B cell (primary cell): ENCODE measurements around the gene DHX35. TPM values are rescaled to one million over a fixed set of nuclear protein-coding genes. Genes with fewer than 3 reads are reported as not detected.

Experiments
- ATAC-seq: fragments of 200-7000 bp; cut with Tn5 transposase; one replicate; pipeline ENCODE4 v1.10.0; 2021; ENCODE audit warnings: low read depth, mild to moderate bottlenecking, moderate number of reproducible peaks, moderate library complexity
- CTCF ChIA-PET: fragments of 350-600 bp; sonication (Branson Sonifier 250); formaldehyde crosslinking; loops from one replicate; lab custom pipeline; 2021; ENCODE audit warnings: antibody characterized with exemption, inconsistent platforms; lab: Charles Lee
- POLR2A ChIA-PET: fragments of 350-600 bp; sonication (Branson Sonifier 250); formaldehyde crosslinking; loops from one replicate; lab custom pipeline; 2021; ENCODE audit warnings: antibody characterized with exemption; lab: Charles Lee
- DNase-seq: peaks from one replicate; pipeline ENCODE4 v3.0.0; 2013
- H2AFZ ChIP-seq: 2 replicates; pipeline ENCODE4 v1.6.1; 2012; ENCODE audit warnings: mild to moderate bottlenecking, low read depth, low read length; ENCODE audit not compliant: insufficient read depth, poor library complexity, severe bottlenecking
- H3K27ac ChIP-seq, 2 donors: 1 replicate in 1 of 2; 2 replicates in 1 of 2; pipeline ENCODE4 v1.5.1; 2012 to 2013; ENCODE audit warnings: low read length in 2 of 2, mild to moderate bottlenecking in 2 of 2, moderate library complexity in 1 of 2
- H3K27me3 ChIP-seq, 4 experiments: fragments of 200-600 bp in 1 of 4; sonication (generic) in 1 of 4; replicated peaks in 1 of 4; 1 replicate in 2 of 4; 2 replicates in 2 of 4; pipeline versions ENCODE4 v1.6.1 to v1.7.0; 2013 to 2016; ENCODE audit warnings: low read length in 3 of 4, mild to moderate bottlenecking in 2 of 4, mixed read lengths in 1 of 4, moderate library complexity in 1 of 4; ENCODE audit not compliant: insufficient read depth in 4 of 4, control insufficient read depth in 3 of 4; ENCODE audit errors: control extremely low read depth in 1 of 4
- H3K36me3 ChIP-seq, 2 experiments: replicated peaks in 1 of 2; 1 replicate in 1 of 2; 2 replicates in 1 of 2; pipeline versions ENCODE4 v1.6.1 to v1.7.1; 2013; ENCODE audit warnings: low read length in 1 of 2; ENCODE audit not compliant: insufficient read depth in 2 of 2, control insufficient read depth in 1 of 2; ENCODE audit errors: control extremely low read depth in 1 of 2, extremely low read depth in 1 of 2
- H3K4me1 ChIP-seq, 2 donors: fragments of 200-600 bp in 1 of 2; sonication (generic) in 1 of 2; 1 replicate in 1 of 2; 2 replicates in 1 of 2; pipeline versions ENCODE4 v1.5.1 to v1.6.1; 2013 to 2017; ENCODE audit warnings: low read length in 2 of 2; ENCODE audit not compliant: control insufficient read depth in 2 of 2, insufficient read depth in 2 of 2
- H3K4me2 ChIP-seq: replicated peaks from 2 replicates; pipeline ENCODE3; 2012; ENCODE audit warnings: mild to moderate bottlenecking, low read depth, low read length; ENCODE audit not compliant: poor library complexity, severe bottlenecking
- H3K4me3 ChIP-seq, 5 experiments: fragments of 200-600 bp in 1 of 5; sonication (generic) in 1 of 5; 1 replicate in 3 of 5; 2 replicates in 2 of 5; pipeline versions ENCODE4 v1.5.1 to v1.7.0; 2011 to 2016; ENCODE audit warnings: low read length in 4 of 5, mild to moderate bottlenecking in 4 of 5, low read depth in 2 of 5, control low read depth in 1 of 5, moderate library complexity in 1 of 5; ENCODE audit not compliant: insufficient read depth in 1 of 5; ENCODE audit errors: control extremely low read depth in 1 of 5, extremely low read depth in 1 of 5
- H3K79me2 ChIP-seq: fragments of 200-600 bp; sonication (generic); one replicate; pipeline ENCODE4 v1.6.0; 2016; ENCODE audit warnings: low read length; ENCODE audit not compliant: control insufficient read depth, insufficient read depth
- H3K9ac ChIP-seq: fragments of 200-600 bp; sonication (generic); 2 replicates; pipeline ENCODE4 v1.6.1; 2017; ENCODE audit warnings: mild to moderate bottlenecking, low read length, moderate library complexity
- H3K9me3 ChIP-seq, 3 donors: one replicate each; pipeline versions ENCODE4 v1.6.1 to v1.7.1; 2013; ENCODE audit warnings: low read length in 2 of 3; ENCODE audit not compliant: control insufficient read depth in 2 of 3, insufficient read depth in 1 of 3; ENCODE audit errors: control extremely low read depth in 1 of 3
- H4K20me1 ChIP-seq: 2 replicates; pipeline ENCODE4 v1.6.0; 2012; ENCODE audit warnings: mild to moderate bottlenecking, low read length; ENCODE audit not compliant: insufficient read depth, control insufficient read depth, poor library complexity, severe bottlenecking
- H3K27ac Mint-ChIP-seq: one replicate; pipeline ENCODE4 v1.8.0; 2021; ENCODE audit warnings: mixed read lengths
- H3K27me3 Mint-ChIP-seq: one replicate; pipeline ENCODE4 v1.8.0; 2021; ENCODE audit warnings: mixed read lengths
- H3K4me1 Mint-ChIP-seq: one replicate; pipeline ENCODE4 v1.8.0; 2021; ENCODE audit warnings: mixed read lengths
- H3K4me3 Mint-ChIP-seq: one replicate; pipeline ENCODE4 v1.8.0; 2021; ENCODE audit warnings: mixed read lengths
- H3K9me3 Mint-ChIP-seq: one replicate; pipeline ENCODE4 v1.8.0; 2022; ENCODE audit warnings: mixed read lengths; ENCODE audit not compliant: insufficient read depth
- EZH2 ChIP-seq: IDR thresholded peaks from 2 replicates; pipeline ENCODE4 v1.6.1; 2012; ENCODE audit warnings: borderline replicate concordance, low read depth, mild to moderate bottlenecking, moderate library complexity, low read length; ENCODE audit not compliant: insufficient read depth, poor library complexity, severe bottlenecking
- WGBS: methylation state at CpG from one replicate; pipeline ENCODE4 v1.1.5; 2013; ENCODE audit warnings: missing lambda C conversion rate; ENCODE audit not compliant: insufficient coverage; 5-methylcytosine and 5-hydroxymethylcytosine counted together
- intact Hi-C: fragments of 100-400 bp; cut with micrococcal nuclease; formaldehyde crosslinking; loops from one replicate; pipeline ENCODE4 v1.10.0; 2022
- polyA plus RNA-seq: library from polyadenylated mRNA; depleted of rRNA; stranded (reverse); fragments of >200 nt; gene quantifications from 2 replicates; pipeline ENCODE4 v1.2.3, GENCODE V29; 2012
- total RNA-seq, 2 donors: library from RNA; stranded (reverse); fragments of 120-200 nt in 1 of 2; gene quantifications; 1 replicate in 1 of 2; 2 replicates in 1 of 2; pipeline versions ENCODE4 v1.2.3 to v1.2.4, GENCODE V29; 2013 to 2022
- TF ChIP-seq, protein P1 (sequence below): fragments of 200-600 bp; IDR thresholded peaks from one replicate; pipeline ENCODE4 v1.8.0; 2022; ENCODE audit warnings: antibody characterized with exemption, mild to moderate bottlenecking

The DHX35 gene
- total and polyA plus RNA-seq, 2 donors (not counting 1 experiment from before 2014, with no cell fraction given) = 7.5 to 12.4 TPM

DNA sequence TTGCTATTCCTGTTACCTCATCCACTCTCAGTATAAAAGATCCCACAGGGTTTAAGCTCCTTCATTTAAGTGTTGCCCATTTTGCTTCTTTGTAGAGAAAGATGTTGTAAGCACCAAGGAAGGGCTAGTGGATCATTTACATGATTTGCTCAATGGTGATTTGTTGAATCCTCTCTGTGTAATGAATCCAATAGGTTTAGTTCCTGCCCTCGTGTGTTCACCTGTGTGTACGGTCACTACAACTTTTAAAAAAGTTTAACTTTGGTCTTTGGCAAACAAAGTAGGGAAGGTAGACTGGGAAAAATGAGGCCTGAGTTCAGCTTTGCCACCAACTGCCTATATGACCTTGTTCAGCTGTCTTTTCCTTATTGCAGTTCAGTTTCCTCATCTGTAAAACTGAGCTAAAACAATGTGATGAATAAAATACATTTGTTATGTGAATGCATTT lies 51.5 kb downstream of the DHX35 start:
- Mint-ChIP-seq H3K27ac (no peak overlapping the region), H3K4me1 (no peaks in the 10 kb centered on the region), H3K27me3 (no peaks in the 10 kb centered on the region), H3K9me3 (no peaks in the 10 kb centered on the region), H3K4me3 (no peak overlapping the region)
- H3K4me3 ChIP-seq = no peak overlapping the region
- H3K4me2 ChIP-seq = no peak overlapping the region
- H2AFZ ChIP-seq = no peak overlapping the region
- H3K27ac ChIP-seq = no peak overlapping the region
- H3K4me1 ChIP-seq = no peaks in the 10 kb centered on the region
- H3K9ac ChIP-seq = no peak overlapping the region
- H3K27me3 ChIP-seq = no peaks in the 10 kb centered on the region
- no peak for ATAC-seq
- WGBS = 100% methylated on average over 2 of the region's 2 CpGs
- no peaks in the 10 kb centered on the region for H3K9me3 ChIP-seq
- intact Hi-C loops = no loop called here
- H4K20me1 ChIP-seq = no peaks in the 10 kb centered on the region
- POLR2A ChIA-PET = no interaction called here
- DNase-seq = no peak
- CTCF ChIA-PET = interaction anchor here (2.2 kb wide), 1 partner anchor 36 kb away, joined by 6 read pairs; no protein-coding TSS in a partner anchor
- no peak for TF ChIP-seq EZH2
- TF ChIP-seq, protein P1, sequence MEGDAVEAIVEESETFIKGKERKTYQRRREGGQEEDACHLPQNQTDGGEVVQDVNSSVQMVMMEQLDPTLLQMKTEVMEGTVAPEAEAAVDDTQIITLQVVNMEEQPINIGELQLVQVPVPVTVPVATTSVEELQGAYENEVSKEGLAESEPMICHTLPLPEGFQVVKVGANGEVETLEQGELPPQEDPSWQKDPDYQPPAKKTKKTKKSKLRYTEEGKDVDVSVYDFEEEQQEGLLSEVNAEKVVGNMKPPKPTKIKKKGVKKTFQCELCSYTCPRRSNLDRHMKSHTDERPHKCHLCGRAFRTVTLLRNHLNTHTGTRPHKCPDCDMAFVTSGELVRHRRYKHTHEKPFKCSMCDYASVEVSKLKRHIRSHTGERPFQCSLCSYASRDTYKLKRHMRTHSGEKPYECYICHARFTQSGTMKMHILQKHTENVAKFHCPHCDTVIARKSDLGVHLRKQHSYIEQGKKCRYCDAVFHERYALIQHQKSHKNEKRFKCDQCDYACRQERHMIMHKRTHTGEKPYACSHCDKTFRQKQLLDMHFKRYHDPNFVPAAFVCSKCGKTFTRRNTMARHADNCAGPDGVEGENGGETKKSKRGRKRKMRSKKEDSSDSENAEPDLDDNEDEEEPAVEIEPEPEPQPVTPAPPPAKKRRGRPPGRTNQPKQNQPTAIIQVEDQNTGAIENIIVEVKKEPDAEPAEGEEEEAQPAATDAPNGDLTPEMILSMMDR = no peak
- H3K79me2 ChIP-seq = no peaks in the 10 kb centered on the region
- H3K36me3 ChIP-seq = peaks cover 3 to 54% of the 10 kb centered on the region in 2 experiments

DNA sequence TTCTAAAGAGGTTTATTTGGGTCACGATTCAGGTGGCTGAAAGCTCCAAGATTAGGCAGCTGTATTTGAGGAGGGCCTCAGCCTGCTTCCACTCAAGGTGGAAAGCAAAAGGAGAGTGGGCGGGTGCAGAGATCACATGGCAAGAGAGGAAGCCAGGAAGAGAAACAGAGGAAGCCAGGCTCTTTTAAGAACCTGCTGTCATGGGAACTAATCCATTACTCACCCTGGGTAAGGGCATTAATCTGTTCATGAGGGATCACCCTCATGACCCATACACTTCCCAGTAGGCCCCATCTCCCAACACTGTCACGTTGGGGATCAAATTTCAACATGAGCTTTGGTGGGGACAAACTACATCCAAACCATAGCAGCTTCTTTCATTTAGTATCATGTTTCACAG lies 53.9 kb downstream of the DHX35 start:
- intact Hi-C loops = no loop called here
- Histone ChIP-seq H2AFZ (no peak overlapping the region), H3K4me1 (no peaks in the 10 kb centered on the region), H3K4me2 (no peak overlapping the region), H3K27me3 (no peaks in the 10 kb centered on the region), H3K4me3 (no peak overlapping the region), H3K9ac (no peak overlapping the region), H4K20me1 (no peaks in the 10 kb centered on the region), H3K27ac (no peak overlapping the region), H3K79me2 (no peaks in the 10 kb centered on the region), H3K9me3 (no peaks in the 10 kb centered on the region), H3K36me3 (peaks cover 2 to 41% of the 10 kb centered on the region in 2 experiments)
- Mint-ChIP-seq H3K4me3 (no peak overlapping the region), H3K27me3 (no peaks in the 10 kb centered on the region), H3K4me1 (no peaks in the 10 kb centered on the region), H3K27ac (no peak overlapping the region), H3K9me3 (no peaks in the 10 kb centered on the region)
- WGBS = 97% methylated on average over 3 of the region's 3 CpGs
- ChIA-PET POLR2A (no interaction called here), CTCF (no interaction called here)
- DNase-seq (no peak), ATAC-seq (no peak)
- TF ChIP-seq, protein P1 = no peak
- TF ChIP-seq EZH2 = no peak
